Endothelial cell of umbilical vein (primary cell): ENCODE measurements around the gene CCDC57. TPM values are rescaled to one million over a fixed set of nuclear protein-coding genes. Genes with fewer than 3 reads are reported as not detected.

Source experiments
- BruUV-seq: library from RNA; stranded (reverse); fragments of 400-500 nt; replicated peaks from 2 replicates; lab custom pipeline; 2021; lab: Mats Ljungman, UMichigan
- CTCF ChIA-PET: fragments of 300-600, 350-600 bp; sonication (Branson Sonifier 250); formaldehyde crosslinking; loops from one replicate; lab custom pipeline; 2021; ENCODE audit warnings: antibody characterized with exemption, inconsistent platforms; lab: Charles Lee
- POLR2A ChIA-PET: fragments of 300-600, 350-600 bp; sonication (Branson Sonifier 250); formaldehyde crosslinking; loops from one replicate; lab custom pipeline; 2021; ENCODE audit warnings: antibody characterized with exemption, inconsistent platforms; lab: Charles Lee
- DNase-seq: peaks from one replicate; pipeline ENCODE4 v3.0.0-alpha.2; 2011; ENCODE audit warnings: low read depth, low spot score
- FAIRE-seq: peaks from 2 replicates; lab custom pipeline; 2011; peaks lifted over from hg19 to GRCh38; lab: Jason Lieb, UNC
- H2AFZ ChIP-seq: 2 replicates; pipeline ENCODE4 v1.6.0; 2012; ENCODE audit warnings: low read depth, low read length, control low read depth, inconsistent platforms
- H3K27ac ChIP-seq: 2 replicates; pipeline ENCODE4 v1.5.1; 2011; ENCODE audit warnings: low read depth, mild to moderate bottlenecking, control low read depth, low read length, moderate library complexity; ENCODE audit not compliant: insufficient read depth
- H3K27me3 ChIP-seq, 2 experiments: 2 replicates each; pipeline versions ENCODE4 v1.6.0 to v1.6.1; 2011; ENCODE audit warnings: low read length in 2 of 2, mixed read lengths in 1 of 2; ENCODE audit not compliant: control insufficient read depth in 2 of 2, insufficient read depth in 2 of 2
- H3K36me3 ChIP-seq, 2 experiments: 2 replicates in 1 of 2; 3 replicates in 1 of 2; pipeline ENCODE4 v1.5.1; 2011; ENCODE audit warnings: low read length in 2 of 2, mild to moderate bottlenecking in 1 of 2, moderate library complexity in 1 of 2; ENCODE audit not compliant: control insufficient read depth in 2 of 2, insufficient read depth in 2 of 2; ENCODE audit errors: extremely low read depth in 1 of 2
- H3K4me1 ChIP-seq: 3 replicates; pipeline ENCODE4 v1.5.1; 2011; ENCODE audit warnings: mild to moderate bottlenecking, low read length; ENCODE audit not compliant: control insufficient read depth, insufficient read depth; ENCODE audit errors: extremely low read depth
- H3K4me2 ChIP-seq: 2 replicates; pipeline ENCODE4 v1.6.1; 2011; ENCODE audit warnings: low read length, control low read depth, mixed read lengths; ENCODE audit not compliant: insufficient read depth
- H3K4me3 ChIP-seq, 3 experiments: fragments of 200-600 bp in 1 of 3; sonication (generic), shearing (Covaris generic) in 1 of 3; replicated peaks in 1 of 3; 2 replicates each; pipeline ENCODE4 v1.5.1; 2011 to 2016; ENCODE audit warnings: control low read depth in 3 of 3, low read length in 3 of 3, mild to moderate bottlenecking in 2 of 3, inconsistent platforms in 1 of 3, low read depth in 1 of 3, moderate library complexity in 1 of 3; ENCODE audit not compliant: insufficient read depth in 1 of 3
- H3K79me2 ChIP-seq: 2 replicates; pipeline ENCODE4 v1.6.0; 2012; ENCODE audit warnings: low read length, inconsistent platforms; ENCODE audit not compliant: control insufficient read depth, insufficient read depth
- H3K9ac ChIP-seq: replicated peaks from 2 replicates; pipeline ENCODE3; 2011; ENCODE audit warnings: low read length, control low read depth; ENCODE audit not compliant: insufficient read depth; ENCODE audit errors: extremely low read depth
- H3K9me1 ChIP-seq: replicated peaks from 3 replicates; pipeline ENCODE4 v1.6.0; 2011; ENCODE audit warnings: mild to moderate bottlenecking, low read length; ENCODE audit not compliant: control insufficient read depth, insufficient read depth; ENCODE audit errors: extremely low read depth
- H3K9me3 ChIP-seq: replicated peaks from 2 replicates; pipeline ENCODE4 v1.5.1; 2012; ENCODE audit warnings: low read length, inconsistent platforms; ENCODE audit not compliant: control insufficient read depth, insufficient read depth
- H4K20me1 ChIP-seq: replicated peaks from 2 replicates; pipeline ENCODE3; 2011; ENCODE audit warnings: mild to moderate bottlenecking, low read length; ENCODE audit not compliant: control insufficient read depth, insufficient read depth; ENCODE audit errors: extremely low read depth
- CTCF ChIP-seq, 2 donors: IDR thresholded peaks; 1 replicate in 1 of 2; 2 replicates in 1 of 2; pipeline ENCODE4 v1.5.1; 2011; ENCODE audit warnings: low read length in 2 of 2, mild to moderate bottlenecking in 2 of 2, moderate library complexity in 2 of 2, control low read depth in 1 of 2, inconsistent platforms in 1 of 2, low read depth in 1 of 2; ENCODE audit not compliant: insufficient read depth in 1 of 2; ENCODE audit errors: extremely low read depth in 1 of 2
- EZH2 ChIP-seq: IDR thresholded peaks from 2 replicates; pipeline ENCODE4 v1.6.1; 2012; ENCODE audit warnings: borderline replicate concordance, low read depth, mild to moderate bottlenecking, moderate library complexity, low read length, inconsistent platforms; ENCODE audit not compliant: severe bottlenecking
- FOS ChIP-seq: IDR thresholded peaks from 2 replicates; pipeline ENCODE4 v1.6.1; 2011; ENCODE audit warnings: mild to moderate bottlenecking, low read length, moderate library complexity, borderline replicate concordance; ENCODE audit not compliant: insufficient read depth
- GATA2 ChIP-seq: IDR thresholded peaks from 2 replicates; pipeline ENCODE4 v1.7.0; 2011; ENCODE audit warnings: low read depth, mild to moderate bottlenecking, moderate library complexity, mixed read lengths, low read length; ENCODE audit not compliant: insufficient read length, insufficient read depth
- JUN ChIP-seq: IDR thresholded peaks from 2 replicates; pipeline ENCODE4 v1.6.1; 2011; ENCODE audit warnings: borderline replicate concordance, low read depth; ENCODE audit not compliant: insufficient read length, insufficient read depth
- MAX ChIP-seq: IDR thresholded peaks from 2 replicates; pipeline ENCODE4 v1.6.1; 2011; ENCODE audit not compliant: insufficient read depth, insufficient read length
- MYC ChIP-seq: IDR thresholded peaks from one replicate; pipeline ENCODE4 v1.6.1; 2011; ENCODE audit warnings: mild to moderate bottlenecking, low read depth, low read length
- POLR2A ChIP-seq: IDR thresholded peaks from 2 replicates; pipeline ENCODE4 v1.6.1; 2012; ENCODE audit warnings: low read depth, mild to moderate bottlenecking, control low read depth, low read length
- POLR2AphosphoS5 ChIP-seq: IDR thresholded peaks from 2 replicates; pipeline ENCODE4 v1.6.1; 2012; ENCODE audit warnings: low read depth, mild to moderate bottlenecking, control low read depth, low read length, moderate library complexity; ENCODE audit not compliant: insufficient read depth
- dilution Hi-C: fragments of 300-500 bp; cut with MboI; formaldehyde crosslinking; loops from one replicate; pipeline ENCODE4 v1.15.0; 2019; ENCODE audit warnings: low sequenced_read_pairs; ENCODE audit not compliant: extremely low pct_ligation_motif_present
- intact Hi-C: fragments of 100-400 bp; cut with micrococcal nuclease; formaldehyde crosslinking; loops from one replicate; pipeline ENCODE4 v1.10.0; 2022
- polyA plus RNA-seq, 4 experiments: library from polyadenylated mRNA; depleted of rRNA in 3 of 4; stranded (reverse) in 3 of 4; unstranded in 1 of 4; fragments of >200 nt; gene quantifications; 2 replicates each; pipeline versions ENCODE4 v1.2.1 to v1.2.3, GENCODE V29; 2011 to 2012; ENCODE audit warnings: missing spikeins in 1 of 4
- total RNA-seq: library from RNA; stranded (reverse); gene quantifications from 2 replicates; pipeline ENCODE4 v1.2.3, GENCODE V29; 2021

The CCDC57 gene
- total and polyA plus RNA-seq, 2 donors (not counting 3 experiments of a cell fraction or from before 2014, with no cell fraction given), result 18.6 to 31.6 TPM

GRCh38 chr17:82081966-82082365 is 130.7 kb downstream of the CCDC57 start:
- ChIA-PET POLR2A (no interaction called here), CTCF (no interaction called here)
- Histone ChIP-seq H3K4me2 (no peak overlapping the region), H3K27ac (no peak overlapping the region), H3K9ac (no peak overlapping the region), H2AFZ (no peak overlapping the region), H3K36me3 (peaks cover 38 to 68% of the 10 kb centered on the region in 2 experiments), H3K4me3 (no peak overlapping the region), H3K9me3 (no peaks in the 10 kb centered on the region), H4K20me1 (no peaks in the 10 kb centered on the region), H3K4me1 (no peaks in the 10 kb centered on the region), H3K27me3 (no peaks in the 10 kb centered on the region), H3K79me2 (peaks cover 3% of the 10 kb centered on the region), H3K9me1 (no peaks in the 10 kb centered on the region)
- dilution Hi-C loops (no loop called here), intact Hi-C loops (no loop called here)
- TF ChIP-seq MAX (no peak), EZH2 (no peak), POLR2AphosphoS5 (no peak), POLR2A (no peak), GATA2 (no peak)
- no TSS peak for BruUV-seq
- no peak for FAIRE-seq
- no peak for DNase-seq

- Histone ChIP-seq H3K79me2 (peaks cover 3% of the 10 kb centered on the region), H3K4me2 (no peak overlapping the region), H3K4me1 (no peaks in the 10 kb centered on the region), H3K27ac (no peak overlapping the region), H3K4me3 (no peak overlapping the region), H4K20me1 (no peaks in the 10 kb centered on the region), H2AFZ (no peak overlapping the region), H3K9me3 (no peaks in the 10 kb centered on the region), H3K27me3 (no peaks in the 10 kb centered on the region), H3K9ac (no peak overlapping the region), H3K9me1 (no peaks in the 10 kb centered on the region), H3K36me3 (peaks cover 36 to 64% of the 10 kb centered on the region in 2 experiments)
- no peak for FAIRE-seq
- BruUV-seq, result no TSS peak
- intact Hi-C loops (no loop called here), dilution Hi-C loops (no loop called here)
- POLR2A ChIA-PET, result no interaction called here
- TF ChIP-seq CTCF (IDR thresholded peaks at IDR 0.05; ENCODE audit: extremely low read depth in 1 of 2, insufficient read depth in 1 of 2, low read depth in 1 of 2, low read length in 2 of 2), result no peak
- no peak for TF ChIP-seq MYC
- no peak for TF ChIP-seq EZH2
- no peak for TF ChIP-seq POLR2AphosphoS5
- TF ChIP-seq JUN, result no peak
- TF ChIP-seq GATA2, result no peak
- no peak for TF ChIP-seq FOS
- TF ChIP-seq POLR2A, result no peak
- no peak for TF ChIP-seq MAX
- CTCF ChIA-PET, result no interaction called here
- DNase-seq, result no peak
Observed at GRCh38 chr17:82081546-82081945, 131.1 kb downstream of the CCDC57 start.
